Liver (tissue), 9 donors: Measurements from ENCODE around the gene ERICH4. TPM values are rescaled to one million over a fixed set of nuclear protein-coding genes. Genes with fewer than 3 reads are reported as not detected.

Source experiments
- DNase-seq: peaks from one replicate; pipeline ENCODE4 v3.0.0-alpha.2; 2017; ENCODE audit warnings: low spot score
- H3K27ac ChIP-seq, 2 donors: one replicate each; pipeline ENCODE4 v1.7.0; 2013; ENCODE audit warnings: inconsistent platforms in 2 of 2, low read length in 2 of 2, control low read depth in 1 of 2, low read depth in 1 of 2, mild to moderate bottlenecking in 1 of 2
- H3K27me3 ChIP-seq, 4 donors: one replicate each; pipeline versions ENCODE4 v1.6.1 to v1.7.0; 2013; ENCODE audit warnings: low read length in 3 of 4, inconsistent platforms in 1 of 4, mild to moderate bottlenecking in 1 of 4, moderate library complexity in 1 of 4; ENCODE audit not compliant: control insufficient read depth in 4 of 4, insufficient read depth in 4 of 4
- H3K36me3 ChIP-seq, 4 donors: one replicate each; pipeline versions ENCODE4 v1.6.1 to v1.7.0; 2013; ENCODE audit warnings: low read length in 3 of 4, mild to moderate bottlenecking in 3 of 4, low read depth in 1 of 4, moderate library complexity in 1 of 4; ENCODE audit not compliant: control insufficient read depth in 4 of 4, insufficient read depth in 3 of 4
- H3K4me1 ChIP-seq, 4 donors: one replicate each; pipeline versions ENCODE4 v1.6.1 to v1.7.0; 2013; ENCODE audit warnings: low read length in 3 of 4, mild to moderate bottlenecking in 3 of 4, moderate library complexity in 1 of 4; ENCODE audit not compliant: control insufficient read depth in 4 of 4, insufficient read depth in 4 of 4
- H3K4me3 ChIP-seq, 3 donors: one replicate each; pipeline versions ENCODE4 v1.6.1 to v1.7.0; 2013; ENCODE audit warnings: low read length in 3 of 3, control low read depth in 1 of 3, low read depth in 1 of 3, mild to moderate bottlenecking in 1 of 3
- H3K9ac ChIP-seq, 2 donors: one replicate each; pipeline ENCODE4 v1.7.0; 2013; ENCODE audit warnings: low read length in 2 of 2, mild to moderate bottlenecking in 2 of 2, moderate library complexity in 2 of 2, control low read depth in 1 of 2, low read depth in 1 of 2
- H3K9me3 ChIP-seq, 4 donors: one replicate each; pipeline versions ENCODE4 v1.6.1 to v1.7.0; 2013; ENCODE audit warnings: low read length in 3 of 4; ENCODE audit not compliant: control insufficient read depth in 4 of 4
- ATF3 ChIP-seq: IDR thresholded peaks from 2 replicates; pipeline ENCODE4 v1.6.1; 2016; ENCODE audit warnings: antibody characterized with exemption
- CTCF ChIP-seq: fragments of 150-350 bp; IDR thresholded peaks from 2 replicates; pipeline ENCODE4 v1.5.1; 2017; ENCODE audit warnings: improper control_type of control experiment, low read depth, low read length; ENCODE audit not compliant: missing input control
- EGR1 ChIP-seq, 2 donors: IDR thresholded peaks; 2 replicates each; pipeline ENCODE4 v1.6.1; 2016 to 2018; ENCODE audit warnings: antibody characterized with exemption in 2 of 2, low read depth in 2 of 2
- FOXA1 ChIP-seq: IDR thresholded peaks from 2 replicates; pipeline ENCODE4 v1.6.1; 2016; ENCODE audit warnings: antibody characterized with exemption
- FOXA2 ChIP-seq: IDR thresholded peaks from 2 replicates; pipeline ENCODE4 v1.6.1; 2016; ENCODE audit warnings: antibody characterized with exemption
- GABPA ChIP-seq, 2 donors: IDR thresholded peaks in 1 of 2; conservative IDR thresholded peaks in 1 of 2; 2 replicates each; pipeline ENCODE4 v1.6.1; 2016; ENCODE audit warnings: antibody characterized with exemption in 2 of 2, mild to moderate bottlenecking in 1 of 2, moderate library complexity in 1 of 2
- HNF4A ChIP-seq, 2 donors: conservative IDR thresholded peaks; 2 replicates each; pipeline ENCODE4 v1.6.1; 2016; ENCODE audit warnings: antibody characterized with exemption in 2 of 2, mild to moderate bottlenecking in 2 of 2
- HNF4G ChIP-seq: IDR thresholded peaks from 2 replicates; pipeline ENCODE4 v1.6.1; 2016; ENCODE audit warnings: antibody characterized with exemption
- JUND ChIP-seq, 2 donors: IDR thresholded peaks; 2 replicates each; pipeline ENCODE4 v1.6.1; 2016; ENCODE audit warnings: antibody characterized with exemption in 2 of 2
- MAX ChIP-seq: IDR thresholded peaks from 2 replicates; pipeline ENCODE4 v1.6.1; 2016; ENCODE audit warnings: antibody characterized with exemption
- NR2F2 ChIP-seq: IDR thresholded peaks from 2 replicates; pipeline ENCODE4 v1.6.1; 2016; ENCODE audit warnings: antibody characterized with exemption
- RAD21 ChIP-seq, 2 donors: IDR thresholded peaks; 2 replicates each; pipeline ENCODE4 v1.6.1; 2016; ENCODE audit warnings: antibody characterized with exemption in 2 of 2, mild to moderate bottlenecking in 2 of 2
- REST ChIP-seq: IDR thresholded peaks from 2 replicates; pipeline ENCODE4 v1.6.1; 2016; ENCODE audit warnings: antibody characterized with exemption, mild to moderate bottlenecking
- RXRA ChIP-seq, 2 donors: IDR thresholded peaks; 2 replicates each; pipeline ENCODE4 v1.6.1; 2017 to 2018; ENCODE audit warnings: antibody characterized with exemption in 2 of 2, mild to moderate bottlenecking in 1 of 2
- SP1 ChIP-seq: IDR thresholded peaks from 2 replicates; pipeline ENCODE4 v1.6.1; 2018; ENCODE audit warnings: antibody characterized with exemption, mild to moderate bottlenecking
- TAF1 ChIP-seq: conservative IDR thresholded peaks from 2 replicates; pipeline ENCODE4 v1.6.1; 2016; ENCODE audit warnings: antibody characterized with exemption, mild to moderate bottlenecking
- YY1 ChIP-seq: IDR thresholded peaks from 2 replicates; pipeline ENCODE4 v1.6.1; 2016; ENCODE audit warnings: antibody characterized with exemption, mild to moderate bottlenecking
- ZBTB33 ChIP-seq: IDR thresholded peaks from 2 replicates; pipeline ENCODE4 v1.6.1; 2016; ENCODE audit warnings: antibody characterized with exemption
- WGBS: extraction: QIAGEN DNeasy Blood & Tissue Kit; methylation state at CpG from one replicate; pipeline ENCODE4 v1.1.7; 2013; 5-methylcytosine and 5-hydroxymethylcytosine counted together
- polyA plus RNA-seq, 2 donors: library from polyadenylated mRNA; stranded (reverse) in 1 of 2; unstranded in 1 of 2; fragments of 200-250 nt in 1 of 2; fragments of >200 nt in 1 of 2; fragmentation: Nextera tagmentation in 1 of 2; extraction: Ambion mirVana in 1 of 2; gene quantifications; one replicate each; pipeline versions ENCODE4 v1.2.1 to v1.2.3, GENCODE V29; 2013 to 2015
- total RNA-seq, 2 donors: library from RNA; depleted of rRNA; stranded (reverse); fragments of >200 nt; gene quantifications; one replicate each; pipeline ENCODE4 v1.2.3, GENCODE V29; 2014
- donor health status: healthy.
- donor health status: healthy.
- donor health status: healthy.
- donor health status: healthy.
- donor health status: healthy.

ERICH4 gene
- total and polyA plus RNA-seq, 4 donors: not detected

GRCh38 chr19:41416194-41416674 is 26.7 kb upstream of the ERICH4 start:
- no peak for DNase-seq
- H3K27ac ChIP-seq: no peak overlapping the region
- 86% methylated on average over 12 of the region's 12 CpGs for WGBS

GRCh38 chr19:41420101-41420880 is 22.7 kb upstream of the ERICH4 start:
- peaks cover 0 to 8% (median 0%) of the 10 kb centered on the region in 4 donors for H3K4me1 ChIP-seq
- H3K4me3 ChIP-seq: no peak overlapping the region
- peaks cover 13 to 74% (median 36%) of the 10 kb centered on the region in 4 donors for H3K36me3 ChIP-seq
- no peaks in the 10 kb centered on the region for H3K27me3 ChIP-seq
- H3K9me3 ChIP-seq: no peaks in the 10 kb centered on the region
- H3K27ac ChIP-seq: no peak overlapping the region
- DNase-seq: no peak
- no peak overlapping the region for H3K9ac ChIP-seq
- WGBS: 81% methylated on average over 8 of the region's 8 CpGs
- TF ChIP-seq SP1 (no peak), REST (no peak), MAX (no peak), JUND (IDR thresholded peaks at IDR 0.05) (no peak), FOXA2 (no peak), NR2F2 (no peak), YY1 (no peak), CTCF (no peak), HNF4A (conservative IDR thresholded peaks at IDR 0.05) (no peak), FOXA1 (no peak), RXRA (IDR thresholded peaks at IDR 0.05) (no peak), HNF4G (no peak), EGR1 (IDR thresholded peaks at IDR 0.05; ENCODE audit: low read depth in 2 of 2) (no peak), ZBTB33 (no peak), TAF1 (no peak)

More at GRCh38 chr19:41416194-41416674, 26.7 kb upstream of the ERICH4 start:
- Histone ChIP-seq H3K27me3 (no peaks in the 10 kb centered on the region), H3K9me3 (no peaks in the 10 kb centered on the region), H3K4me1 (peaks cover 0 to 8% (median under 1%) of the 10 kb centered on the region in 4 donors), H3K9ac (no peak overlapping the region), H3K4me3 (no peak overlapping the region), H3K36me3 (peaks cover 7 to 75% (median 45%) of the 10 kb centered on the region in 4 donors)
- no peak for TF ChIP-seq YY1
- TF ChIP-seq RXRA (IDR thresholded peaks at IDR 0.05): no peak
- no peak for TF ChIP-seq RAD21 (IDR thresholded peaks at IDR 0.05)
- TF ChIP-seq HNF4G: no peak
- TF ChIP-seq HNF4A (conservative IDR thresholded peaks at IDR 0.05): no peak
- no peak for TF ChIP-seq ATF3
- TF ChIP-seq FOXA1: no peak
- no peak for TF ChIP-seq EGR1 (IDR thresholded peaks at IDR 0.05; ENCODE audit: low read depth in 2 of 2)
- no peak for TF ChIP-seq GABPA (IDR thresholded peaks at IDR 0.05 in 1 of 2, conservative IDR thresholded peaks at IDR 0.05 in 1 of 2)
- no peak for TF ChIP-seq CTCF
- no peak for TF ChIP-seq JUND (IDR thresholded peaks at IDR 0.05)
- TF ChIP-seq SP1: no peak
